Nephron progenitor cell (in vitro differentiated cells): ENCODE measurements around the gene SMYD1.

Experiments
- DNase-seq: peaks from one replicate; pipeline ENCODE4 v3.0.0; 2021
- H3K27ac Mint-ChIP-seq: 2 replicates; pipeline ENCODE4 v1.8.0; 2021; ENCODE audit warnings: mild to moderate bottlenecking, moderate library complexity, mixed read lengths
- H3K27me3 Mint-ChIP-seq: 2 replicates; pipeline ENCODE4 v1.8.0; 2021; ENCODE audit warnings: mild to moderate bottlenecking, low read depth, mixed read lengths; ENCODE audit not compliant: poor library complexity
- H3K36me3 Mint-ChIP-seq: 2 replicates; pipeline ENCODE4 v1.8.0; 2021; ENCODE audit warnings: low read depth, mixed read lengths
- H3K4me1 Mint-ChIP-seq: 2 replicates; pipeline ENCODE4 v1.8.0; 2021; ENCODE audit warnings: mixed read lengths
- H3K4me3 Mint-ChIP-seq: 2 replicates; pipeline ENCODE4 v1.8.0; 2021; ENCODE audit warnings: mild to moderate bottlenecking, moderate library complexity, mixed read lengths
- H3K9me3 Mint-ChIP-seq: 2 replicates; pipeline ENCODE4 v1.8.0; 2021; ENCODE audit warnings: mild to moderate bottlenecking, moderate library complexity, mixed read lengths
- TF ChIP-seq, protein P1 (sequence below): fragments of 200-600 bp; sonication (generic); IDR thresholded peaks from 2 replicates; pipeline ENCODE4 v1.5.0; 2021; ENCODE audit warnings: antibody characterized with exemption

SMYD1 gene

DNA sequence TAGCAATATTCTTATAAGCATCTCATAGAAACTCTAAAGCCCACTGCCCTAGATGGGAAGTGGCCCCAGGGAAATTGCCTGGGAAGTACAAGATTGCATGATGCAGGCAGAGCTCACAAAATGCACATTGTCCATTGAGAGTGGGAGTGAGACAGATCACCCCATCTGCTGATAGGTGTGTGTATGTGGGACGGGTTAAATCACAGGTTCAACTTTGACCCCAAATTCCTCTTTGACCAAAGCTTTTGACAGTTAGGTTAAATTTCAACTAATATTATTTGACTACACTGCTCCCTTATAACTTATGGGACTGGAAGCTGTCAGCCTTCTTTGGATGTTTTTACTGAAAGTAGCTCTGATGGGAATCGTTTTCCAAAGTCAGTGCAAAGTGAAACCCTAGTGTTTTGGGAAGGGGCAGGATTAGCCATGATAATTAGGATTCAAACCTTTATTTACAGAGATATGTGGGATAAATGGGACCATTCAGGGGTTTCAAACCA, 71.6 kb downstream of the SMYD1 start:
- Mint-ChIP-seq H3K4me3 (no peak overlapping the region), H3K4me1 (no peaks in the 10 kb centered on the region), H3K27ac (no peak overlapping the region), H3K36me3 (no peaks in the 10 kb centered on the region), H3K27me3 (peaks cover 21% of the 10 kb centered on the region), H3K9me3 (peaks cover 13% of the 10 kb centered on the region)
- TF ChIP-seq, protein P1, sequence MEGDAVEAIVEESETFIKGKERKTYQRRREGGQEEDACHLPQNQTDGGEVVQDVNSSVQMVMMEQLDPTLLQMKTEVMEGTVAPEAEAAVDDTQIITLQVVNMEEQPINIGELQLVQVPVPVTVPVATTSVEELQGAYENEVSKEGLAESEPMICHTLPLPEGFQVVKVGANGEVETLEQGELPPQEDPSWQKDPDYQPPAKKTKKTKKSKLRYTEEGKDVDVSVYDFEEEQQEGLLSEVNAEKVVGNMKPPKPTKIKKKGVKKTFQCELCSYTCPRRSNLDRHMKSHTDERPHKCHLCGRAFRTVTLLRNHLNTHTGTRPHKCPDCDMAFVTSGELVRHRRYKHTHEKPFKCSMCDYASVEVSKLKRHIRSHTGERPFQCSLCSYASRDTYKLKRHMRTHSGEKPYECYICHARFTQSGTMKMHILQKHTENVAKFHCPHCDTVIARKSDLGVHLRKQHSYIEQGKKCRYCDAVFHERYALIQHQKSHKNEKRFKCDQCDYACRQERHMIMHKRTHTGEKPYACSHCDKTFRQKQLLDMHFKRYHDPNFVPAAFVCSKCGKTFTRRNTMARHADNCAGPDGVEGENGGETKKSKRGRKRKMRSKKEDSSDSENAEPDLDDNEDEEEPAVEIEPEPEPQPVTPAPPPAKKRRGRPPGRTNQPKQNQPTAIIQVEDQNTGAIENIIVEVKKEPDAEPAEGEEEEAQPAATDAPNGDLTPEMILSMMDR = no peak
- DNase-seq = no peak

DNA sequence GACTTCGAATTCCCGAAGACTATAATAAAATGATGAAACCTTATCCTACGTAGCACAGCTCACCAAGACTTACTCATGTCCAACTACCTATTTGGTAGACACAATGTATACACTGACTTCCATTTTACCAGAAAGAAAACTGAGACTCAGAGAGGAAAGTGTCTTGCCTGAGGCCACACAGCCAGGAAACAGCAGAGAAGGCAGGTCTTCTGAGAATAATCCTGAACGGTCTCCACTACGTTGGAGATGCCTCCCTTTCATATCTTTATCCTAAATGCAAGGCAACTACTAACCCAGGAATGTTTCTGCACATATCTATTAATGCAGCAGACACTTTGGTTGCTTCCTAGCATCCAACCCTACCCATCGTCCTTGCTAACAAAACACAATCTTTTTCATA, 72.2 kb downstream of the SMYD1 start:
- H3K4me1 Mint-ChIP-seq = no peaks in the 10 kb centered on the region
- peaks cover 21% of the 10 kb centered on the region for H3K27me3 Mint-ChIP-seq
- H3K9me3 Mint-ChIP-seq = peaks cover 13% of the 10 kb centered on the region
- H3K36me3 Mint-ChIP-seq = no peaks in the 10 kb centered on the region
- H3K27ac Mint-ChIP-seq = no peak overlapping the region
- no peak for DNase-seq
- H3K4me3 Mint-ChIP-seq = no peak overlapping the region
- TF ChIP-seq, protein P1 = no peak

DNA sequence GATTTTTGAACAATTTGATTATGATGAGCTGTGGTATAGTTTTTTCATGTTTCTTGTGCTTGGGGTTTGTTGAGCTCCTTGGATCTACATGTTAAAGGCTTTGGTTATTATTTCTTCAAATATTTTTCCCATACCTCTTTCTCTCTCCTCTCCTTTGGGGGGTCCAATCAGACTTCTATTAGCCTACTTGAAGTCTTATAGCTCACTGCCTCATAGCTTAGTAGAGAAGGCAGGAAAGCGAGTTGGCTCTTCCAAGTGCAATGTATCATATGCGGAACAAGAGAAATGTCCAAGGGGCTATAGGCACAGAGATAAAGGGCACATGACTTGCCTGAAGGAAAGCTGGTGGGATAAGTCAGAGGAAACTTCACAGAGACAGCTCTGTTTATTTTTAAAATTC, 74.3 kb downstream of the SMYD1 start:
- Mint-ChIP-seq H3K4me1 (no peaks in the 10 kb centered on the region), H3K27me3 (peaks cover 21% of the 10 kb centered on the region), H3K36me3 (no peaks in the 10 kb centered on the region), H3K4me3 (no peak overlapping the region), H3K27ac (no peak overlapping the region), H3K9me3 (peaks cover 13% of the 10 kb centered on the region)
- TF ChIP-seq, protein P1 = no peak
- no peak for DNase-seq

DNA sequence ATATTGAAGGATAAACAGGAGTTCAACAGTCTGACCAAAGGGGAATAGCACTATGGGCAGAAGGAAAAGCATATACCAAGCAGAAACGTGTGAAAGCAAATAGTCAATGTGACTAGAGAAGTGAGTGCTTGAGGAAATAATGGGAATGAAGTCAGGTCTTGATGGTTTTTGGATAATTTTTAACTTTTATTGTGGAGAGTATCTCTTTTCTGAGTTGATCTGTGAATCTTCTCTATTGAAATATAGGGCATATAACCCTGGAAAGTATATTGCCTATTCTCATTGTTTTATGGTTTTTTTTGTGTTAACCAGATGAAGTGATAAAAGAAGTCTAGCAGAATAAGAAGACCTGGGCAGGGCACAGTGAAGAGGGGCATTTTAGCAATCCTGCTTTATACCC, 76.6 kb downstream of the SMYD1 start:
- no peak for DNase-seq
- no peak overlapping the region for H3K4me3 Mint-ChIP-seq
- peaks cover 4% of the 10 kb centered on the region for H3K36me3 Mint-ChIP-seq
- H3K9me3 Mint-ChIP-seq = peaks cover 26% of the 10 kb centered on the region
- H3K4me1 Mint-ChIP-seq = no peaks in the 10 kb centered on the region
- H3K27ac Mint-ChIP-seq = no peak overlapping the region
- TF ChIP-seq, protein P1 = no peak
- H3K27me3 Mint-ChIP-seq = peaks cover 23% of the 10 kb centered on the region

DNA sequence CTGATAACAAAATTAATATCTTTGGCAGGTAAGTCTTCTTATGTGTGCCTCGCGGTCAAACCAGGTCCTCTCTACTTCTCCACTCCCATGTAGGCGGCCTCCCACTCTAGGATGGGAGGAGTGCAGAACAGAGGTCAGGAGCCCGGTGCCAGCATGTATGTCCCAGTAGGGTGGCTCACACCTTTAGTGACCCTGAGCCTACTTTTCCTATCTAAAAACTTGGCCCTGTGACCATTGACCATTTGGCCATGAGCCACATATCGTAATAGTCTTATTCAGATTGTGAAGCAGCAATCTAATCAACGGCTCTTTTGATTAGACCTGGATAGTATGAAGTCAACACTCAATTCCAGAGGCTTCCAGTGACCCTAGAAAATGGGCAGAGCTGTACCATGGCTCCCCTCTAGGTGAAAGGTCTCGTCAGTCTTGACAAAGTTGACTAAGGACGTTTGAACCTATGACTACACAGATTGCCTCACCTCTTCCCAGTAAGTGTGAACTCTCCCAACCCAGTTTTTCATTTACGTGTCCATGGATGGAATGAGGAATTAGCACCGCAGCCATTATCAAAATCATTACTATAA, 77.4 kb downstream of the SMYD1 start:
- H3K27me3 Mint-ChIP-seq = peaks cover 23% of the 10 kb centered on the region
- TF ChIP-seq, protein P1 = no peak
- H3K4me1 Mint-ChIP-seq = no peaks in the 10 kb centered on the region
- H3K36me3 Mint-ChIP-seq = peaks cover 4% of the 10 kb centered on the region
- peaks cover 29% of the 10 kb centered on the region for H3K9me3 Mint-ChIP-seq
- no peak for DNase-seq
- H3K27ac Mint-ChIP-seq = no peak overlapping the region
- no peak overlapping the region for H3K4me3 Mint-ChIP-seq

DNA sequence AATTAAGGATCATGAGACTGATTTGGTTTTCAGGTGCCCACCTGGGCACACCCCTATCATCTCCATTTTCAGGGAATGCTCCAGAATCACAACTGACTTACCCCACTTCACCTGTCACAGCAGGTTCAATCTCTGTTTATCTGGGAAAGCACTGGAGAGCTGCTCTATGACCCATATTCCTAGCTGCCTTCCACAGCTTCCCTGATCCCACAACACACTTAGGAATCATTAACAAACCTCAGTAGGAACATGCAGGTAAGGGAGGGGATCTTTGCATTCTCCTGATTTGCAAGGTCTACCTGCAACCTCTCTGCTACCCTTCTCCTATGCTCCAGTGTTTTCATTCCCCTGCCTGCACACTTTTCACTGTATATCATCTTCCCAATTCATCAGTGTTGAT, 79.0 kb downstream of the SMYD1 start:
- DNase-seq = no peak
- peaks cover 33% of the 10 kb centered on the region for H3K9me3 Mint-ChIP-seq
- H3K27ac Mint-ChIP-seq = no peak overlapping the region
- H3K4me1 Mint-ChIP-seq = no peaks in the 10 kb centered on the region
- H3K27me3 Mint-ChIP-seq = peaks cover 22% of the 10 kb centered on the region
- TF ChIP-seq, protein P1 = no peak
- no peak overlapping the region for H3K4me3 Mint-ChIP-seq
- H3K36me3 Mint-ChIP-seq = peaks cover 4% of the 10 kb centered on the region
